OCI-LY3 (cell line): ENCODE data around the gene VOPP1.

Experiments
- CTCF ChIP-seq: fragments of 200-600, 300-600 bp; sonication (generic); IDR thresholded peaks from 2 replicates; pipeline ENCODE4 v1.5.1; 2014; ENCODE audit warnings: antibody characterized with exemption, low read length, low read depth
- EZH2phosphoT487 ChIP-seq: fragments of 200-600 bp; shearing (Covaris generic); IDR thresholded peaks from 2 replicates; pipeline ENCODE4 v1.6.1; 2018; ENCODE audit warnings: antibody characterized with exemption, mixed run types, low read depth

GRCh38 chr7:55594870-55595269 lies 22.6 kb upstream of the VOPP1 start:
- TF ChIP-seq CTCF, result no peak
- no peak for TF ChIP-seq EZH2phosphoT487
